Fibroblast of mammary gland (primary cell): ENCODE measurements around the gene TCTA.

Experiments used
- DNase-seq: peaks from one replicate; pipeline ENCODE4 v3.0.0-alpha.2; 2010; ENCODE audit warnings: low read depth
- H3K4me3 ChIP-seq: 2 replicates; pipeline ENCODE4 v1.5.1; 2011; ENCODE audit warnings: low read depth, mild to moderate bottlenecking, low read length, moderate library complexity; ENCODE audit not compliant: control insufficient read depth
- CTCF ChIP-seq: conservative IDR thresholded peaks from 2 replicates; pipeline ENCODE4 v1.5.1; 2011; ENCODE audit warnings: low read depth, low read length, inconsistent platforms; ENCODE audit not compliant: control insufficient read depth, insufficient read depth

Gene TCTA

GRCh38 chr3:49434731-49435130 is 22.5 kb downstream of the TCTA start:
- no peak for DNase-seq
- no peak for TF ChIP-seq CTCF
- no peak overlapping the region for H3K4me3 ChIP-seq

GRCh38 chr3:49445391-49445790 is 33.2 kb downstream of the TCTA start:
- DNase-seq: no peak
- H3K4me3 ChIP-seq: no peak overlapping the region
- no peak for TF ChIP-seq CTCF

GRCh38 chr3:49453621-49454020 is 41.4 kb downstream of the TCTA start:
- DNase-seq: no peak
- H3K4me3 ChIP-seq: no peak overlapping the region
- no peak for TF ChIP-seq CTCF

GRCh38 chr3:49454458-49454857 is 42.2 kb downstream of the TCTA start:
- no peak for DNase-seq
- H3K4me3 ChIP-seq: no peak overlapping the region
- no peak for TF ChIP-seq CTCF

GRCh38 chr3:49454898-49455681 is 42.9 kb downstream of the TCTA start:
- no peak for DNase-seq
- H3K4me3 ChIP-seq: no peak overlapping the region
- no peak for TF ChIP-seq CTCF

- no peak overlapping the region for H3K4me3 ChIP-seq
- no peak for TF ChIP-seq CTCF
- no peak for DNase-seq
Observed at GRCh38 chr3:49456466-49456865, 44.2 kb downstream of the TCTA start.
